Right lobe of liver (tissue), 4 donors: Measurements from ENCODE around the gene PPCDC.

Experiments used
- POLR2A ChIP-seq: fragments of 450-650 bp; IDR thresholded peaks from one replicate; pipeline ENCODE4 v1.6.1; 2017; ENCODE audit warnings: antibody characterized with exemption, mild to moderate bottlenecking
- TF ChIP-seq, protein P1 (sequence below), 4 donors: fragments of 200-600 bp in 3 of 4; fragments of 450-650 bp in 1 of 4; IDR thresholded peaks; one replicate each; pipeline versions ENCODE4 v1.5.1 to v1.8.0; 2016 to 2022; ENCODE audit warnings: antibody characterized with exemption in 4 of 4, mild to moderate bottlenecking in 2 of 4
- donor health status: DM: no; HTN: no; CAD: no.
- donor health status: DM: no; HTN: no; CAD: no.
- donor health status: DM: no; HTN: yes; CAD: no.

DNA sequence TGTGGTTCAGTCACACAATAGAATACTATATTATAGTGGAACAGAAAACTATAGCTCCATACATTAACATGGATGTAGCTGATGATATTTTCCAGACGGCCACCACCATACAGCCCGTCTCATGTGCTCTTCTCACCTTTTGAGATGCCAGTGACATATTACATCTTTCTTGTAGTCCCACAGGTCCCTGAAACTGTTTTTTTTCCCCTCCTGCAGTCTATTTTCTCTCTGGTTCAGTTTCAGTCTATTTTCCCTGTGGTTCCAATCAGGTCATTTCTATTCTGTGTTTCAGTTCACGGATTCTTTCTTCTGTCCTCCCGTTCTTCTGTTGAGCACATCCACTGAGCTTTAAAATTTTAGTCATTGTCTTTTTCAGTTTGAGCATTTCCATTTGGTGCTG, 72.2 kb downstream of the PPCDC start:
- TF ChIP-seq, protein P1, sequence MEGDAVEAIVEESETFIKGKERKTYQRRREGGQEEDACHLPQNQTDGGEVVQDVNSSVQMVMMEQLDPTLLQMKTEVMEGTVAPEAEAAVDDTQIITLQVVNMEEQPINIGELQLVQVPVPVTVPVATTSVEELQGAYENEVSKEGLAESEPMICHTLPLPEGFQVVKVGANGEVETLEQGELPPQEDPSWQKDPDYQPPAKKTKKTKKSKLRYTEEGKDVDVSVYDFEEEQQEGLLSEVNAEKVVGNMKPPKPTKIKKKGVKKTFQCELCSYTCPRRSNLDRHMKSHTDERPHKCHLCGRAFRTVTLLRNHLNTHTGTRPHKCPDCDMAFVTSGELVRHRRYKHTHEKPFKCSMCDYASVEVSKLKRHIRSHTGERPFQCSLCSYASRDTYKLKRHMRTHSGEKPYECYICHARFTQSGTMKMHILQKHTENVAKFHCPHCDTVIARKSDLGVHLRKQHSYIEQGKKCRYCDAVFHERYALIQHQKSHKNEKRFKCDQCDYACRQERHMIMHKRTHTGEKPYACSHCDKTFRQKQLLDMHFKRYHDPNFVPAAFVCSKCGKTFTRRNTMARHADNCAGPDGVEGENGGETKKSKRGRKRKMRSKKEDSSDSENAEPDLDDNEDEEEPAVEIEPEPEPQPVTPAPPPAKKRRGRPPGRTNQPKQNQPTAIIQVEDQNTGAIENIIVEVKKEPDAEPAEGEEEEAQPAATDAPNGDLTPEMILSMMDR (IDR thresholded peaks at IDR 0.05) = no peak
- TF ChIP-seq POLR2A = no peak
